GM10266 (cell line): Measurements from ENCODE around the gene CNTN5.

Experiments used
- DNase-seq: peaks from one replicate; pipeline ENCODE4 v3.0.0; 2012; ENCODE audit errors: extremely low spot score
- TF ChIP-seq, protein P1 (sequence below): IDR thresholded peaks from 2 replicates; pipeline ENCODE4 v1.5.1; 2012; ENCODE audit warnings: mild to moderate bottlenecking, low read depth; ENCODE audit not compliant: control insufficient read depth, insufficient read depth; ENCODE audit errors: missing control alignments

Gene CNTN5

DNA sequence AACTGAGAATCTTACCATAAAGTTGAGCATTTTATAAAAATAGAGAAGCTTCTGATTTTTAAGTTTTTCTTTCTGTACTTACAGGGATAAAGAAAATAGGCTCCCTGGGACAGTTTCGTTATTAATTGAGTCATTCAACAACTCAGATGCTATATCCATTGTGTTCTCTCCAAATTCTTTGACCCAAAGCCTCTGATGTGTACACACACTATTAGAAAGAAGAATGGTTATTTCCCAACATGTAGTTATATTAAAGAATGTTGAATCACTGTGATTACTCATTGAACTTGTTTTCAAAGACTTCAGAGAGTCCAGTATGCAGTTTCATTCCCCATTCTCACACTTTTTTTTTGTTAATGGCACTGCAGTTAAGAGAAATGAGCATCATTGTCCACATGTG, 932.1 kb downstream of the CNTN5 start:
- DNase-seq: no peak

DNA sequence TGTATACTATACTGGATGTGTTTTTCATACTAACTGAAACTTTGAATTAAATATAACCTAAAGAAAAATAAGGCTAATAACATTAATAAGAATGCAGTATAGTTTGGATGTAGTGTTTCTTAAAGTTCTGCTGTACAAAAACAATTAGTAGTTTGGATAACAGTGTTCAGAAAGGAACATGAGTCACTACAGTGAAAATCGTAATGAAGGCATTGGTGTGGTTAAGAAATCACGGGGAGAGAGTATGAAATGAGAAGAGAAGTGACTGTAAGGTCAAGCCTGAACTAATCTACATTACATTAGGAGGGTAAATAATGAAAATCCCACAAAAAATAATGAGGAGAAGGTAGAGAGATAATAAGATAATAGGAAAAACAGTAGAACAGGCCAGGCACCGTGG, 939.8 kb downstream of the CNTN5 start:
- TF ChIP-seq, protein P1, sequence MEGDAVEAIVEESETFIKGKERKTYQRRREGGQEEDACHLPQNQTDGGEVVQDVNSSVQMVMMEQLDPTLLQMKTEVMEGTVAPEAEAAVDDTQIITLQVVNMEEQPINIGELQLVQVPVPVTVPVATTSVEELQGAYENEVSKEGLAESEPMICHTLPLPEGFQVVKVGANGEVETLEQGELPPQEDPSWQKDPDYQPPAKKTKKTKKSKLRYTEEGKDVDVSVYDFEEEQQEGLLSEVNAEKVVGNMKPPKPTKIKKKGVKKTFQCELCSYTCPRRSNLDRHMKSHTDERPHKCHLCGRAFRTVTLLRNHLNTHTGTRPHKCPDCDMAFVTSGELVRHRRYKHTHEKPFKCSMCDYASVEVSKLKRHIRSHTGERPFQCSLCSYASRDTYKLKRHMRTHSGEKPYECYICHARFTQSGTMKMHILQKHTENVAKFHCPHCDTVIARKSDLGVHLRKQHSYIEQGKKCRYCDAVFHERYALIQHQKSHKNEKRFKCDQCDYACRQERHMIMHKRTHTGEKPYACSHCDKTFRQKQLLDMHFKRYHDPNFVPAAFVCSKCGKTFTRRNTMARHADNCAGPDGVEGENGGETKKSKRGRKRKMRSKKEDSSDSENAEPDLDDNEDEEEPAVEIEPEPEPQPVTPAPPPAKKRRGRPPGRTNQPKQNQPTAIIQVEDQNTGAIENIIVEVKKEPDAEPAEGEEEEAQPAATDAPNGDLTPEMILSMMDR: no peak
- no peak for DNase-seq

More for the DNA sequence above, 932.1 kb downstream of the CNTN5 start:
- TF ChIP-seq, protein P1: no peak

DNA sequence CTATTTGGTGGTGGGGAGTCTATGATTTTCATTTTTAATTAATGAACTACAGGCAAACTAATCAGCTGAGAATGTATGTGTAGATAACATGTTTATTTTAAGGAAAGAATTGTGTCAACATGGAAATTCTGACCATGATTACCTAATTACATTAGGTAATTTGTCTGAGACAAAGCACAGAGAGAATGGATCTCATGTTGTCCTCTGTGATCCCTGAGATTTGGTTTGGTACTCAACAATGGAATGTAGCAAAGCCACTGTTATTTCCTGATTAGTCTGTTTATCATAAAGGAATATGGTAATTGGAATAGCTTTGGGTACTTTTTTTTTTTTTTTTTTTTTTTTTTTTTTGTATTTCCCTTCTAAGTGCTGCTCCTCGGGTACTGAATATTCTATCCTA, 947.6 kb downstream of the CNTN5 start:
- TF ChIP-seq, protein P1: no peak
- no peak for DNase-seq

DNA sequence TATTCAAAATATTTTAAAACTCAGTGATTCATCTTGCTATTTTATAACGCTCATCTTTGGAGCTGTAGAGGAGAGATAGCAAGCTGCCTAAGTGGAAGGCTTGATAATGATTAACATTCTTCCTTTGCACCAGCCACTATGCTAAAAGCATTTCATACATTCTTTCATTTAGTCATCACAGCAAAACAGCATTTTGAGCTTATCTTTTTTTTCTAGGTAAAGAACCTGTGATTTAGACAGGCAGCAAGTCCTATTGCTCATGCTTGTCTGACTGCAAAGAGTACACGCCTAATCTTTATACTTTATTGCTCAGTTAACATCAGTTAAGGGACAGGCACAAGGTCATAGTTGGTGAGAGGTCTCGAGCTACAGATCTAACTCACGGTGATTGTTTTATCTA, 953.2 kb downstream of the CNTN5 start:
- TF ChIP-seq, protein P1: no peak

DNA sequence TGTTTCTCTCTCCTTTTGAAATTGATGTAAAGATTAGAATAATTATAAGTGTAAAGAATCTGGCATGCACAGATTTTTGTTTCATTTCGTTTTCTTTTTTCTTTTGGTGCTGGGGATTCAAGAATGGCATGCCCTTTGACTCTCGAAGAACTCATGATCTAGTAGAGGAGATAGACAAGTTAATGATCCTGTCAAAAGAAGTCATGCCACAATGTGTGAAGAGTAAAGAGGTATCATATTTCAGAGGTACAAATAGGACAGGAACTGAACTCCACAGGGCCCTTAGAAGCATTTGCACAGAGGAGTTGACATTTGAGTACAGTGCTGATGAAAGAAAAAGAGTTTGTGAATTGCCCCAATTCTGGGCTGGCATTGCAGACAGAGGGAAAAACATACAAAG, 958.3 kb downstream of the CNTN5 start:
- DNase-seq: no peak
- TF ChIP-seq, protein P1: no peak

More for the DNA sequence above, 953.2 kb downstream of the CNTN5 start:
- DNase-seq: no peak

DNA sequence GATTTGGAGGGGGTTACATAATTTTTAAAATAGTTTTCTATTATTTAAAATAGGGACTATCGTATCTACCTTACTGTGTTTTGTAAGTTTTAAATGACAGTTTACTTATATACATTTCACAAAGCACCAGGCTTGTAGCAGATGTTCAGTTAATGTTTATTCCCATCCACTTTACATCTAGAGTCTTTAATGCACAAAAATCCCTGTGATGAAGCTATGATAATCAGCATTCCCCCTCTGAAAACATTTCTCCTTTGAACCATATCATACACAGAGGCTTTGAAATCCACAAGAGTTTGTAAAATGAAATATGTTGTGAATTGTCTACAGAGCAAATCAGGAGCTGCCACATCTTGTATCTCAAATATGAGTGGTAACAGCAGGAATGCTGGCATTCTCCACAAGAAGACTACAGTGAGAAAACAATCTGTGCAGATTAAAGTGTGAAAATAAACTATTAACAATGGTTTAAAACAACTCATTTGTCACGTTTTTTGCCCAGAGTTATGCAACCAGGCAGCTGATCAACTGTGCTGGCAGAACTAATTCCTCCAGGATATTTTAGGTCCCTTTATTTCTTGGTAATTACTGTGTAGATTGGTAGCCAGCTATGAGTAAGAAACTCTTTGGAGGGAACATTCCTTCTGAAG, 967.2 kb downstream of the CNTN5 start:
- no peak for DNase-seq
- TF ChIP-seq, protein P1: no peak

DNA sequence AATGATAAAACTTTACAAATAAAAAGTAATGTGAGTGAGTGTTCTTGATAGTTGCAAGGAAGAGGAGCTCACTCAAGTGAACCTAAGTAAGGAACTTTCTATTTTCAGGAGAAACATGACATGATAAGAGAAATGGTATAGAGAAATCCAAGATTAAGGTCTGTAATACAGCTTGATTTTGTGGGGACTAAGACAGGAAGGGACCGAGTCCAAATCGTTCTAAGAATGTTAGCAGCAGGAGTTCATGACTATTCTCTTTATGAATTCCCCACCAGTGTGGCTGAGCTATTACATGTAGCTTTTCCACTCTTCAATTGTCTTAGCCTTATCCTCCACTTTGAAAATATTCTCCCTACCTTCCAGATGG, 967.7 kb downstream of the CNTN5 start:
- DNase-seq: no peak
- TF ChIP-seq, protein P1: no peak
